ENCODE data around the gene METTL25.

METTL25 gene

DNA sequence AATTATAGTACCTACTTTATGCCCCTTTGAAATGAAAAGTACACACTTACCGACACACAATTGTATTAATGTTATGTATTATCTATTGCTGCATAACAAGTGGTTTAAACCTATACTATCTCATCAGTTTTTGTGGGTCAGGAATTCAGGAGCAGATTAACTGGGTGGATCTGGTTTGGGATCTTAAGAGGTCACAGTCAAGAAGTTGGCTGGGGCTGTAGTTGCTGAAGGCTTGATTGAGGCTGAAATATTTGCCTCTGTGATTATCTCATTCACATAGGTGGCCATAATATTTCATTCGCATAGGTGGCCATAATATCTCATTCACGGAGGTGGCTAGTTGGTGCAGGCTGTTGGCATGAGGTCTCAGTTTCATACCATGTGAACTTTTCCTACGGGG, 5.7 kb downstream of the METTL25 start:
- no peak overlapping the region for H3K27ac ChIP-seq
- TF ChIP-seq ZFX (IDR thresholded peaks at IDR 0.05), result no peak
- TF ChIP-seq, protein P1, sequence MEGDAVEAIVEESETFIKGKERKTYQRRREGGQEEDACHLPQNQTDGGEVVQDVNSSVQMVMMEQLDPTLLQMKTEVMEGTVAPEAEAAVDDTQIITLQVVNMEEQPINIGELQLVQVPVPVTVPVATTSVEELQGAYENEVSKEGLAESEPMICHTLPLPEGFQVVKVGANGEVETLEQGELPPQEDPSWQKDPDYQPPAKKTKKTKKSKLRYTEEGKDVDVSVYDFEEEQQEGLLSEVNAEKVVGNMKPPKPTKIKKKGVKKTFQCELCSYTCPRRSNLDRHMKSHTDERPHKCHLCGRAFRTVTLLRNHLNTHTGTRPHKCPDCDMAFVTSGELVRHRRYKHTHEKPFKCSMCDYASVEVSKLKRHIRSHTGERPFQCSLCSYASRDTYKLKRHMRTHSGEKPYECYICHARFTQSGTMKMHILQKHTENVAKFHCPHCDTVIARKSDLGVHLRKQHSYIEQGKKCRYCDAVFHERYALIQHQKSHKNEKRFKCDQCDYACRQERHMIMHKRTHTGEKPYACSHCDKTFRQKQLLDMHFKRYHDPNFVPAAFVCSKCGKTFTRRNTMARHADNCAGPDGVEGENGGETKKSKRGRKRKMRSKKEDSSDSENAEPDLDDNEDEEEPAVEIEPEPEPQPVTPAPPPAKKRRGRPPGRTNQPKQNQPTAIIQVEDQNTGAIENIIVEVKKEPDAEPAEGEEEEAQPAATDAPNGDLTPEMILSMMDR (conservative IDR thresholded peaks at IDR 0.05), result no peak

DNA sequence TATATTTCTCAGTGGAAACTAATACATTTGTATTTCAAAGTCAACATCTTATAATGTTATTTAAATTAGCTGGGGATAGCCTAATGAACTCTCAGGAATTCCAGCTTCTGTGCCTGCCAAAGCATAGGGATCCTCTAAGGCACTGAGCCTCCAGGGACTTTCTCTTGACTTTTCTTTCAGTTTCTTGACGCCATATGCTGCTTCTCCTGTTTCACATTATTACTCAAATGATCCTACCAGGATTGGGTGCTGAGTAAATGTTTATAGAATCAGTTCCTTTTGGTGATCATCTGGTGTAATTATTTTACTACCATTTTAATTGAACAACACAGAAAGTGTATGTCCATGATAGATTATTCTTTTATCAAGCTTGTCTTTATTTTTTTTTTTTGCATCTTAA, 7.9 kb downstream of the METTL25 start:
- no peak for TF ChIP-seq ZFX (IDR thresholded peaks at IDR 0.05)
- TF ChIP-seq, protein P1 (conservative IDR thresholded peaks at IDR 0.05), result no peak
- H3K27ac ChIP-seq, result no peak overlapping the region

DNA sequence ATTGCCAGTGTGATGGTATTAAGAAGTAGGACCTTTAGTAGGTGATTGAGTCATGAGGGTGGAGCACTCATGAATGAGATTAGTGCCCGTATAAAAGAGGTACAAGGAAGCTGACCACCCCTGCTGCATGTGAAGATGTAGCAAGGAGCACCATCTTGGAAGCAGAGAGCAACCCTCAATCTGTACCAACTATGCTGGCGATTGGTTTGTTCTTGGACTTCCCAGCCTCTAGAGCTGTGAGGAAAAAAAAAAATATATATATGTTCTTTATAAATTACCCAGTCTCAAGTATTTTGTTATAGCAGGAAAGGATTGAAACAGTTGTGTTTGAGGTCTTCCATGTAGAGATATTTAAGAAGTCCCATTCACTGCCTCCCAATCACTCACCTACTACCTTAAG, 16.9 kb downstream of the METTL25 start:
- TF ChIP-seq ZFX (IDR thresholded peaks at IDR 0.05), result no peak
- TF ChIP-seq, protein P1 (conservative IDR thresholded peaks at IDR 0.05), result no peak
- no peak overlapping the region for H3K27ac ChIP-seq

DNA sequence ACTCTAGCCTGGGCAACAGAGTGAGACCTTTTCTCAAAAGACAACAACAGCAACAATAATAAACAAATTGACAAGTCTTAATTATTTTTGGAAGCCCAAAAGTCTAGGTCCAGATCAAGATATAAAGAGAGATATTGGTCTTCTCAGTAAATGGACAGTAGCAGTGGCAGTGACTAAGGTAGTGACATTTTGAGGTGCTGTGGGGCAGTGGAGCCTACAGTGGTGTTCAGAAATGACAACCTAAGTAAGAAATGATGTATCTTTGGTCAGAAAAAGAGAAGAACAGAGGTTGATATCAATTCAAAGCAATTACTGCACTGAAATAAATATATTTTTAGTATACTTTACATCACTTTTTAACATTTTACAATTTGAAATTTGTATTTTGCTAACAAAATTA, 20.7 kb downstream of the METTL25 start:
- no peak overlapping the region for H3K27ac ChIP-seq
- TF ChIP-seq ZFX (IDR thresholded peaks at IDR 0.05), result no peak
- TF ChIP-seq, protein P1 (conservative IDR thresholded peaks at IDR 0.05), result no peak

DNA sequence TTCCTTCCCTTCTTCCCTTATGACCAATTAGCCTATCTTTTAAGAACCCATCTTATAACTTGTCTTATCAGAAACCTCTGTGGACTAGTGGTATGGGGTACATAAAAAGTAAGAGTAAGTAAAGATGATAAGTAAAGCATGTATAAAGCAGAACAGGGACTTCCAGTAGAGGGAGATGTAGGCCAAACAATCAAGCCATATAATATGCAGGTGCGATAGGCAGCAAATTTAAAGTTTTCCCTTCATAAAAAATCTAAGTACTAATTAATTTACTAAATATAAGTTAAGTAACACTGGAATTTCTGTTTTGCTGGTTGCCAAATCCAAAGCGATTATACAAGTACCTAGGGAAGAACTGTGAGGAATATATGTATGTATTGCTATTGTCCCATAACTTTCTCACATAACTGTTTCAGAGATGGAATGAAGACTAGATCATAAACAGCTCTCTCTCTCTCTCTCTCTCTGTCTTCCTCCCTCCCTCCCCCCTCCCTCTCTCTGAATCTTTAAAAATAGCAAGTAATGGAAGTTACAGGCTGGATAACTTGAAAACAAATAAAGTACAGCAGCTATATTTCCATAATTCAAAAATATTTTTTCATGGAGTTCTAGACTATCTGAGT, 25.7 kb downstream of the METTL25 start:
- TF ChIP-seq ZFX (IDR thresholded peaks at IDR 0.05), result no peak
- TF ChIP-seq, protein P1 (conservative IDR thresholded peaks at IDR 0.05), result peak; percentile 68
- H3K27ac ChIP-seq, result no peak overlapping the region

DNA sequence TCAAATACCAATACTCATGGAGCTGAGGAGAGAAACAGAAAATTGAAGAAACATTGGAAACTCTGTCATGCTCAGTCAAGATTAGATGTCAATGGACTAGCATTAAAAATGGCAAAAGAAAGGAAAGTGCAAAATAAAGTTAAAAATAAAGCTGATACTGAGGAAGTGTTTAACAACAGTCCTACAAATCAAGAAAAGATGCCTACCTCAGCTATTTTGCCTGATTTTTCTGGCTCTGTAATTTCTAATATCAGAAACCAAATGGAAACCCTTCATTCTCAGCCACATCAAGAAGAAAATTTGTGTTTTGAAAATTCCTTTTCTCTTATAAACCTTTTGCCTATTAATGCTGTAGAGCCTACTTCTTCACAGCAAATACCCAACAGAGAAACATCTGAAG, 40.5 kb downstream of the METTL25 start:
- H3K27ac ChIP-seq, result no peak overlapping the region
- TF ChIP-seq, protein P1 (conservative IDR thresholded peaks at IDR 0.05), result no peak
- no peak for TF ChIP-seq ZFX (IDR thresholded peaks at IDR 0.05)

DNA sequence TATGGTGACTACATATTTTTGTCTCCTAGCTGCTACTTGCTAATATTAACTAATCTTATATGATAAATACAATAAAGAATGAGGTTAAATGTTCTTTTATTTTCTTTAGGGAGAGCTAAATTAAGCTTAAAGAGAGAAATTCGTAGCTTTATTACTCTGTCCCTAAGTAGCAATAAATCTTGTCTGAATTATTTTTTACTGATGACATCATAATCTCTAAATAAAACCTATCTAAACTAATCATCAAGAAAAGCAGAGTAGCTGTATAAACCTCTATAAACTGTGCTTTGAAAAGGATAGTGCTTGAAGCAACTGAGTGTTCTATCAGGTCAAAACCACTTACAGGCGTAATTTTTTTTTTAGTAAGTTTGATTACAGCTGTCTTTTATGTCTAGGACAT, 42.5 kb downstream of the METTL25 start:
- TF ChIP-seq, protein P1 (conservative IDR thresholded peaks at IDR 0.05), result no peak
- H3K27ac ChIP-seq, result no peak overlapping the region

Data from C4-2B (cell line).